H1 (cell line): ENCODE measurements around the gene MSH5. TPM values are rescaled to one million over a fixed set of nuclear protein-coding genes. Genes with fewer than 3 reads are reported as not detected.

Experiments used
- CTCF ChIA-PET: fragments of 300-600 bp; sonication (Branson Sonifier 250); formaldehyde crosslinking; loops from one replicate; lab custom pipeline; 2021; ENCODE audit not compliant: partially characterized antibody; lab: Charles Lee
- POLR2A ChIA-PET: fragments of 300-600 bp; sonication (Branson Sonifier 250); formaldehyde crosslinking; loops from one replicate; lab custom pipeline; 2021; ENCODE audit warnings: inconsistent platforms; ENCODE audit not compliant: partially characterized antibody; lab: Charles Lee
- DNase-seq, 2 experiments: peaks; one replicate each; pipeline versions ENCODE4 v3.0.0 to v3.0.0-alpha.2; 2010 to 2022; ENCODE audit warnings: low spot score in 2 of 2, low read depth in 1 of 2, mixed read lengths in 1 of 2
- FAIRE-seq: peaks from 2 replicates; lab custom pipeline; 2011; peaks lifted over from hg19 to GRCh38; lab: Jason Lieb, UNC
- H2AFZ ChIP-seq: 2 replicates; pipeline ENCODE4 v1.8.1; 2012; ENCODE audit warnings: low read length, inconsistent platforms
- H2AK5ac ChIP-seq: 2 replicates; pipeline ENCODE4 v1.6.1; 2013; ENCODE audit warnings: low read depth, low read length
- H2BK120ac ChIP-seq: replicated peaks from 2 replicates; pipeline ENCODE3; 2013; ENCODE audit warnings: low read depth, low read length, inconsistent platforms
- H2BK12ac ChIP-seq: 2 replicates; pipeline ENCODE4 v1.6.1; 2013; ENCODE audit warnings: low read depth, low read length
- H2BK15ac ChIP-seq: 2 replicates; pipeline ENCODE4 v1.6.1; 2013; ENCODE audit warnings: low read length
- H2BK20ac ChIP-seq: 2 replicates; pipeline ENCODE4 v1.6.1; 2013; ENCODE audit warnings: low read length
- H2BK5ac ChIP-seq: 2 replicates; pipeline ENCODE4 v1.6.1; 2013; ENCODE audit warnings: low read depth, low read length
- H3K14ac ChIP-seq: 2 replicates; pipeline ENCODE4 v1.6.1; 2013; ENCODE audit warnings: inconsistent platforms; ENCODE audit not compliant: insufficient read length
- H3K18ac ChIP-seq: 2 replicates; pipeline ENCODE4 v1.6.1; 2013; ENCODE audit warnings: low read length; ENCODE audit errors: extremely low read depth
- H3K23ac ChIP-seq: 2 replicates; pipeline ENCODE4 v1.6.1; 2013; ENCODE audit warnings: inconsistent platforms; ENCODE audit not compliant: insufficient read length
- H3K23me2 ChIP-seq: 2 replicates; pipeline ENCODE4 v1.6.1; 2013; ENCODE audit warnings: low read depth, low read length
- H3K27ac ChIP-seq: 2 replicates; pipeline ENCODE4 v1.6.1; 2011; ENCODE audit warnings: low read depth, low read length, inconsistent platforms
- H3K27me3 ChIP-seq, 4 experiments: replicated peaks in 1 of 4; 1 replicate in 1 of 4; 2 replicates in 3 of 4; pipeline versions ENCODE4 v1.6.1 to v1.8.1; 2011 to 2013; ENCODE audit warnings: low read length in 3 of 4, mild to moderate bottlenecking in 3 of 4, inconsistent platforms in 2 of 4, mixed read lengths in 2 of 4, moderate library complexity in 1 of 4; ENCODE audit not compliant: control insufficient read depth in 3 of 4, insufficient read depth in 3 of 4; ENCODE audit errors: extremely low read depth in 1 of 4
- H3K36me3 ChIP-seq, 4 experiments: 2 replicates each; pipeline versions ENCODE4 v1.6.1 to v1.8.1; 2011 to 2013; ENCODE audit warnings: mild to moderate bottlenecking in 4 of 4, low read length in 3 of 4, moderate library complexity in 2 of 4, control low read depth in 1 of 4, inconsistent platforms in 1 of 4; ENCODE audit not compliant: insufficient read depth in 4 of 4, control insufficient read depth in 2 of 4
- H3K4ac ChIP-seq: replicated peaks from 2 replicates; pipeline ENCODE3; 2013; ENCODE audit warnings: low read length, low read depth, mixed read lengths, inconsistent platforms; ENCODE audit not compliant: insufficient read length
- H3K4me1 ChIP-seq, 4 experiments: replicated peaks in 1 of 4; 1 replicate in 1 of 4; 2 replicates in 3 of 4; pipeline versions ENCODE4 v1.6.1 to v1.8.1; 2011 to 2013; ENCODE audit warnings: low read length in 3 of 4, inconsistent platforms in 2 of 4, mixed read lengths in 1 of 4; ENCODE audit not compliant: insufficient read depth in 4 of 4, control insufficient read depth in 3 of 4
- H3K4me2 ChIP-seq, 2 experiments: 2 replicates each; pipeline versions ENCODE4 v1.6.1 to v1.8.1; 2011 to 2013; ENCODE audit warnings: low read depth in 2 of 2, low read length in 2 of 2, control low read depth in 1 of 2, inconsistent platforms in 1 of 2, mild to moderate bottlenecking in 1 of 2; ENCODE audit not compliant: insufficient read depth in 1 of 2
- H3K4me3 ChIP-seq, 4 experiments: fragments of 200-600, 300-600 bp in 1 of 4; sonication (generic), shearing (Covaris generic), sonication (Bioruptor Twin) in 1 of 4; 2 replicates each; pipeline versions ENCODE4 v1.5.1 to v1.8.1; 2011 to 2016; ENCODE audit warnings: low read length in 4 of 4, low read depth in 3 of 4, control low read depth in 2 of 4, inconsistent platforms in 2 of 4, mild to moderate bottlenecking in 2 of 4, mixed read lengths in 1 of 4, moderate library complexity in 1 of 4; ENCODE audit not compliant: insufficient read depth in 2 of 4; ENCODE audit errors: extremely low read depth in 1 of 4
- H3K56ac ChIP-seq: replicated peaks from 2 replicates; pipeline ENCODE3; 2013; ENCODE audit warnings: low read depth, mild to moderate bottlenecking, mixed read lengths, low read length, inconsistent platforms; ENCODE audit not compliant: insufficient read length
- H3K79me1 ChIP-seq: 2 replicates; pipeline ENCODE4 v1.6.1; 2013; ENCODE audit warnings: low read depth, low read length, control low read depth
- H3K79me2 ChIP-seq, 2 experiments: 2 replicates each; pipeline versions ENCODE4 v1.6.1 to v1.8.1; 2012 to 2013; ENCODE audit warnings: low read length in 2 of 2, mild to moderate bottlenecking in 2 of 2, inconsistent platforms in 1 of 2; ENCODE audit not compliant: insufficient read depth in 2 of 2, control insufficient read depth in 1 of 2
- H3K9ac ChIP-seq, 4 experiments: replicated peaks in 1 of 4; 1 replicate in 1 of 4; 2 replicates in 3 of 4; pipeline versions ENCODE4 v1.6.1 to v1.8.1; 2011 to 2013; ENCODE audit warnings: low read depth in 3 of 4, low read length in 3 of 4, control low read depth in 2 of 4, mild to moderate bottlenecking in 2 of 4, moderate library complexity in 2 of 4, inconsistent platforms in 1 of 4; ENCODE audit errors: extremely low read depth in 1 of 4
- H3K9me3 ChIP-seq, 2 experiments: 2 replicates each; pipeline versions ENCODE4 v1.6.1 to v1.8.1; 2012 to 2013; ENCODE audit warnings: mild to moderate bottlenecking in 2 of 2, moderate library complexity in 2 of 2, control low read depth in 1 of 2, inconsistent platforms in 1 of 2, low read depth in 1 of 2, low read length in 1 of 2, mixed read lengths in 1 of 2; ENCODE audit not compliant: insufficient read depth in 2 of 2
- H4K20me1 ChIP-seq, 2 experiments: replicated peaks in 1 of 2; 2 replicates each; pipeline versions ENCODE3 to v1.8.1; 2011 to 2013; ENCODE audit warnings: inconsistent platforms in 2 of 2, low read length in 2 of 2, mild to moderate bottlenecking in 1 of 2; ENCODE audit not compliant: insufficient read depth in 2 of 2, control insufficient read depth in 1 of 2
- H4K5ac ChIP-seq: 2 replicates; pipeline ENCODE4 v1.6.1; 2013; ENCODE audit warnings: low read length, low read depth, mixed read lengths, inconsistent platforms; ENCODE audit not compliant: insufficient read length
- H4K8ac ChIP-seq: 2 replicates; pipeline ENCODE4 v1.8.0; 2013; ENCODE audit warnings: mild to moderate bottlenecking, moderate library complexity, low read length, inconsistent platforms; ENCODE audit not compliant: insufficient read depth; ENCODE audit errors: extremely low read depth
- H4K91ac ChIP-seq: replicated peaks from 2 replicates; pipeline ENCODE3; 2013; ENCODE audit warnings: low read length, mixed read lengths, inconsistent platforms; ENCODE audit not compliant: insufficient read length
- POLR2A ChIP-seq, 2 experiments: IDR thresholded peaks; 1 replicate in 1 of 2; 2 replicates in 1 of 2; pipeline ENCODE4 v1.6.1; 2011; ENCODE audit warnings: low read depth in 2 of 2, low read length in 2 of 2, mild to moderate bottlenecking in 2 of 2; ENCODE audit errors: control extremely low read depth in 1 of 2
- RNF2 ChIP-seq: fragments of 200-900, 300-1000 bp; sonication (generic); IDR thresholded peaks from 2 replicates; pipeline ENCODE4 v1.7.1; 2016; ENCODE audit warnings: borderline replicate concordance, low read depth, mild to moderate bottlenecking, antibody characterized with exemption, low read length; ENCODE audit not compliant: poor library complexity, severe bottlenecking; ENCODE audit errors: missing control alignments
- RXRA ChIP-seq: IDR thresholded peaks from 2 replicates; pipeline ENCODE4 v1.6.1; 2011; ENCODE audit warnings: low read depth, mild to moderate bottlenecking, low read length, moderate library complexity; ENCODE audit not compliant: insufficient read depth
- SIRT6 ChIP-seq: IDR thresholded peaks from one replicate; pipeline ENCODE4 v1.7.1; 2012; ENCODE audit warnings: low read length, inconsistent platforms
- SRF ChIP-seq: IDR thresholded peaks from 2 replicates; pipeline ENCODE4 v1.6.1; 2011; ENCODE audit warnings: mild to moderate bottlenecking, low read depth, low read length, moderate library complexity
- ZNF274 ChIP-seq: IDR thresholded peaks from 2 replicates; pipeline ENCODE4 v1.7.0; 2012; ENCODE audit warnings: low read length, borderline replicate concordance; ENCODE audit errors: extremely low read depth
- WGBS, 2 experiments: shearing (Covaris generic) in 1 of 2; methylation state at CpG; one replicate each; pipeline versions ENCODE4 v1.1.6 to v1.1.7; 2013 to 2015; ENCODE audit warnings: low lambda C conversion rate in 2 of 2, mixed read lengths in 2 of 2, inconsistent platforms in 1 of 2, low coverage in 1 of 2, missing lambda C conversion rate in 1 of 2; ENCODE audit not compliant: insufficient replicate concordance in 2 of 2, insufficient coverage in 1 of 2, insufficient read length in 1 of 2; ENCODE audit errors: extremely low coverage in 1 of 2, missing lambda C conversion rate in 1 of 2; 5-methylcytosine and 5-hydroxymethylcytosine counted together
- polyA plus RNA-seq, 7 experiments: library from polyadenylated mRNA; depleted of rRNA in 3 of 7; stranded (reverse) in 5 of 7; unstranded in 2 of 7; fragments of >200 nt in 5 of 7; fragments of 200-250 nt in 2 of 7; gene quantifications; 1 replicate in 5 of 7; 2 replicates in 1 of 7; 4 replicates in 1 of 7; pipeline versions ENCODE4 v1.2.1 to v1.2.3, GENCODE V29; 2011 to 2013; ENCODE audit warnings: missing spikeins in 2 of 7, mixed read lengths in 2 of 7
- total RNA-seq: library from RNA; stranded (reverse); fragmentation: NEBNext Ultra II Directional; extraction: Animal tissue kit (Norgen Biotek cat#: 25700); gene quantifications from 2 replicates; pipeline ENCODE4 v1.2.1, GENCODE V29; 2021
- TF ChIP-seq, protein P1 (sequence below): IDR thresholded peaks from 2 replicates; pipeline ENCODE4 v1.6.1; 2012; ENCODE audit warnings: low read length, inconsistent platforms

The MSH5 gene
- total and polyA plus RNA-seq, 2 of the 8 experiments (the other 6 are each of a cell fraction or from before 2014, with no cell fraction given): 25.3 to 26.5 TPM

DNA sequence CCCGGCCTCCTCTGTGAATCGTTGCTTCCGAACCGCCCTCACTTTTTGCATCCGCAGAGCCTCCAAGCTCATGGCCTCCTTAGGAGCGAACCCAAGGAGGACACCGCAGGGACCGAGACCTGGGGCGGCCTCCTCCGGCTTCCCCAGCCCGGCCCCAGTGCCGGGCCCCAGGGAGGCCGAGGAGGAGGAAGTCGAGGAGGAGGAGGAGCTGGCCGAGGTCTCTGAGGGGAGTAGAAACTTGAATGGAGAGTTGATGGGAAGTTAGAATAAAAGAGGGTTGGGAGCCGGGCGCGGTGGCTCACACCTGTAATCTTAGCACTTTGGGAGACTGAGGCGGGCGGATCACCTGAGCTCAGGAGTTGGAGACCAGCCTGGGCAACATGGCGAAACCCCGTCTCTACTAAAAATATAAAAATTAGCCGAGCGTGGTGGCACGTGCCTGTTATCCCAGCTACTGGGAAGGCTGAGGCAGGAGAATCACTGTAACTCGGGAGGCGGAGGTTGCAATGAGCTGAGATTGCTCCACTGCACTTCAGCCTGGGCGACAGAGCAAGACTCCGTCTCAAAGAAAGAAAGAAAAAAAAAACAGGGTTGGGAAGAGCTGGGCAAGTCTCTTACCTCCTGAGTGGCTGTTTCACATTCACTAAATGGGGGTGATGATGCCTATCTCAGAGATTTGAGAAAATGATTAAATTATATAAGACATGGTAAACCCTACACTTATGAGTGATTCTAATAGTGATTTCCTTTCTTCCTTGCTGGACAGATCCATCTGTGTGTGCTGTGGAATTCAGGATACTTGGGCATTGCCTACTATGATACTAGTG lies 805 bp downstream of the MSH5 start:
- Histone ChIP-seq H3K23ac (no peak overlapping the region), H3K18ac (peak overlapping the region; percentile 98), H4K20me1 (no peaks in the 10 kb centered on the region), H2BK20ac (0 out of 2 replicates have a peak overlapping the region, but pooled peaks have one; percentile 75), H2AFZ (no peak overlapping the region), H2BK12ac (peak overlapping the region; percentile 88; the same call in 1 of the 2 replicates), H4K5ac (peak overlapping the region; percentile 70), H3K4me1 (peaks cover 16 to 22% (median 21%) of the 10 kb centered on the region in 4 experiments), H3K14ac (no peak overlapping the region), H3K56ac (peak overlapping the region; percentile 80), H3K27ac (peak overlapping the region; percentile 92), H3K9ac (peak overlapping the region; percentile 70 to 96 (median 92)), H3K4ac (peak overlapping the region; percentile 40), H4K8ac (peak overlapping the region; percentile 98; the same call in 1 of the 2 replicates), H2BK5ac (peak overlapping the region; percentile 98), H3K4me2 (peak overlapping the region; percentile 86 to 99), H4K91ac (peak overlapping the region; percentile 75), H3K9me3 (no peaks in the 10 kb centered on the region; a peak in 1 of 4 replicates), H2BK120ac (peak overlapping the region; percentile 58), H3K79me2 (peaks cover 0 to 10% of the 10 kb centered on the region in 2 experiments; a peak in 2 of 4 replicates), H3K36me3 (peaks cover 0 to 12% (median 0%) of the 10 kb centered on the region in 4 experiments; a peak in 3 of 8 replicates), H2AK5ac (peak overlapping the region; percentile 68), H3K27me3 (no peaks in the 10 kb centered on the region), H3K23me2 (peaks cover 11% of the 10 kb centered on the region), H3K79me1 (no peaks in the 10 kb centered on the region), H3K4me3 (peak overlapping the region; percentile 36 to 65 (median 47)), H2BK15ac (peak overlapping the region; percentile 93; the same call in 1 of the 2 replicates)
- ChIA-PET CTCF (interaction anchor here (0.8 to 5.9 kb wide), 14 partner anchors 11 to 160 kb away, joined by 3 to 52 read pairs (median 4); partner anchors contain the start of genes DDAH2, MPIG6B, SAPCD1 and VARS1), POLR2A (interaction anchor here (0.6 to 8.7 kb wide), 44 partner anchors 10 to 199 kb away, joined by 3 to 73 read pairs (median 8); partner anchors contain the start of genes ABHD16A, APOM, ATP6V1G2 and BAG6)
- no peak for FAIRE-seq
- no peak for DNase-seq
- TF ChIP-seq SRF: no peak
- no peak for TF ChIP-seq ZNF274
- TF ChIP-seq SIRT6: no peak
- TF ChIP-seq, protein P1, sequence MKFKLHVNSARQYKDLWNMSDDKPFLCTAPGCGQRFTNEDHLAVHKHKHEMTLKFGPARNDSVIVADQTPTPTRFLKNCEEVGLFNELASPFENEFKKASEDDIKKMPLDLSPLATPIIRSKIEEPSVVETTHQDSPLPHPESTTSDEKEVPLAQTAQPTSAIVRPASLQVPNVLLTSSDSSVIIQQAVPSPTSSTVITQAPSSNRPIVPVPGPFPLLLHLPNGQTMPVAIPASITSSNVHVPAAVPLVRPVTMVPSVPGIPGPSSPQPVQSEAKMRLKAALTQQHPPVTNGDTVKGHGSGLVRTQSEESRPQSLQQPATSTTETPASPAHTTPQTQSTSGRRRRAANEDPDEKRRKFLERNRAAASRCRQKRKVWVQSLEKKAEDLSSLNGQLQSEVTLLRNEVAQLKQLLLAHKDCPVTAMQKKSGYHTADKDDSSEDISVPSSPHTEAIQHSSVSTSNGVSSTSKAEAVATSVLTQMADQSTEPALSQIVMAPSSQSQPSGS: no peak
- TF ChIP-seq RNF2: peak; percentile 15
- peak in 1 of 2 experiments; percentile 58; a peak in 1 of 3 replicates for TF ChIP-seq POLR2A (IDR thresholded peaks at IDR 0.05; ENCODE audit: control extremely low read depth in 1 of 2, low read depth in 2 of 2, low read length in 2 of 2)
- no peak for TF ChIP-seq RXRA
- WGBS, 2 experiments: 57% methylated on average over 26 of the region's 29 CpGs; no CpG with 5 or more reads in 1 of the 2 experiments
